ENCODE measurements around the gene VAV1.

GRCh38 chr19:6769006-6769619 lies 3.4 kb upstream of the VAV1 start:
- TF ChIP-seq, protein P1, sequence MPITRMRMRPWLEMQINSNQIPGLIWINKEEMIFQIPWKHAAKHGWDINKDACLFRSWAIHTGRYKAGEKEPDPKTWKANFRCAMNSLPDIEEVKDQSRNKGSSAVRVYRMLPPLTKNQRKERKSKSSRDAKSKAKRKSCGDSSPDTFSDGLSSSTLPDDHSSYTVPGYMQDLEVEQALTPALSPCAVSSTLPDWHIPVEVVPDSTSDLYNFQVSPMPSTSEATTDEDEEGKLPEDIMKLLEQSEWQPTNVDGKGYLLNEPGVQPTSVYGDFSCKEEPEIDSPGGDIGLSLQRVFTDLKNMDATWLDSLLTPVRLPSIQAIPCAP (CRISPR knock-in tag; IDR thresholded peaks at IDR 0.05; ENCODE audit: low read depth) = no peak
- no peak for TF ChIP-seq HNRNPLL (IDR thresholded peaks at IDR 0.05; ENCODE audit: low read depth, low read length, poor library complexity, severe bottlenecking)
- TF ChIP-seq, protein P2, sequence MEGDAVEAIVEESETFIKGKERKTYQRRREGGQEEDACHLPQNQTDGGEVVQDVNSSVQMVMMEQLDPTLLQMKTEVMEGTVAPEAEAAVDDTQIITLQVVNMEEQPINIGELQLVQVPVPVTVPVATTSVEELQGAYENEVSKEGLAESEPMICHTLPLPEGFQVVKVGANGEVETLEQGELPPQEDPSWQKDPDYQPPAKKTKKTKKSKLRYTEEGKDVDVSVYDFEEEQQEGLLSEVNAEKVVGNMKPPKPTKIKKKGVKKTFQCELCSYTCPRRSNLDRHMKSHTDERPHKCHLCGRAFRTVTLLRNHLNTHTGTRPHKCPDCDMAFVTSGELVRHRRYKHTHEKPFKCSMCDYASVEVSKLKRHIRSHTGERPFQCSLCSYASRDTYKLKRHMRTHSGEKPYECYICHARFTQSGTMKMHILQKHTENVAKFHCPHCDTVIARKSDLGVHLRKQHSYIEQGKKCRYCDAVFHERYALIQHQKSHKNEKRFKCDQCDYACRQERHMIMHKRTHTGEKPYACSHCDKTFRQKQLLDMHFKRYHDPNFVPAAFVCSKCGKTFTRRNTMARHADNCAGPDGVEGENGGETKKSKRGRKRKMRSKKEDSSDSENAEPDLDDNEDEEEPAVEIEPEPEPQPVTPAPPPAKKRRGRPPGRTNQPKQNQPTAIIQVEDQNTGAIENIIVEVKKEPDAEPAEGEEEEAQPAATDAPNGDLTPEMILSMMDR (CRISPR knock-in tag; IDR thresholded peaks at IDR 0.05) = peak; percentile 61
- no peak for TF ChIP-seq POLR2AphosphoS5 (IDR thresholded peaks at IDR 0.05; ENCODE audit: low read depth, low read length)
- no peak for TF ChIP-seq ASH2L (IDR thresholded peaks at IDR 0.05; ENCODE audit: insufficient read length, low read depth, low read length)
- TF ChIP-seq, protein P3, sequence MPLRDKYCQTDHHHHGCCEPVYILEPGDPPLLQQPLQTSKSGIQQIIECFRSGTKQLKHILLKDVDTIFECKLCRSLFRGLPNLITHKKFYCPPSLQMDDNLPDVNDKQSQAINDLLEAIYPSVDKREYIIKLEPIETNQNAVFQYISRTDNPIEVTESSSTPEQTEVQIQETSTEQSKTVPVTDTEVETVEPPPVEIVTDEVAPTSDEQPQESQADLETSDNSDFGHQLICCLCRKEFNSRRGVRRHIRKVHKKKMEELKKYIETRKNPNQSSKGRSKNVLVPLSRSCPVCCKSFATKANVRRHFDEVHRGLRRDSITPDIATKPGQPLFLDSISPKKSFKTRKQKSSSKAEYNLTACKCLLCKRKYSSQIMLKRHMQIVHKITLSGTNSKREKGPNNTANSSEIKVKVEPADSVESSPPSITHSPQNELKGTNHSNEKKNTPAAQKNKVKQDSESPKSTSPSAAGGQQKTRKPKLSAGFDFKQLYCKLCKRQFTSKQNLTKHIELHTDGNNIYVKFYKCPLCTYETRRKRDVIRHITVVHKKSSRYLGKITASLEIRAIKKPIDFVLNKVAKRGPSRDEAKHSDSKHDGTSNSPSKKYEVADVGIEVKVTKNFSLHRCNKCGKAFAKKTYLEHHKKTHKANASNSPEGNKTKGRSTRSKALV (CRISPR knock-in tag; IDR thresholded peaks at IDR 0.05) = no peak
- TF ChIP-seq, protein P4, sequence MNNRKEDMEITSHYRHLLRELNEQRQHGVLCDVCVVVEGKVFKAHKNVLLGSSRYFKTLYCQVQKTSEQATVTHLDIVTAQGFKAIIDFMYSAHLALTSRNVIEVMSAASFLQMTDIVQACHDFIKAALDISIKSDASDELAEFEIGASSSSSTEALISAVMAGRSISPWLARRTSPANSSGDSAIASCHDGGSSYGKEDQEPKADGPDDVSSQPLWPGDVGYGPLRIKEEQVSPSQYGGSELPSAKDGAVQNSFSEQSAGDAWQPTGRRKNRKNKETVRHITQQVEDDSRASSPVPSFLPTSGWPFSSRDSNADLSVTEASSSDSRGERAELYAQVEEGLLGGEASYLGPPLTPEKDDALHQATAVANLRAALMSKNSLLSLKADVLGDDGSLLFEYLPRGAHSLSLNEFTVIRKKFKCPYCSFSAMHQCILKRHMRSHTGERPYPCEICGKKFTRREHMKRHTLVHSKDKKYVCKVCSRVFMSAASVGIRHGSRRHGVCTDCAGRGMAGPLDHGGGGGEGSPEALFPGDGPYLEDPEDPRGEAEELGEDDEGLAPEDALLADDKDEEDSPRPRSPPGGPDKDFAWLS (CRISPR knock-in tag; IDR thresholded peaks at IDR 0.05; ENCODE audit: borderline replicate concordance) = no peak
- TF ChIP-seq YY1 (IDR thresholded peaks at IDR 0.05; ENCODE audit: insufficient read depth, insufficient replicate concordance, low read depth, low read length) = no peak
- no peak for TF ChIP-seq CREB1 (IDR thresholded peaks at IDR 0.05)
- TF ChIP-seq CREB1 (CRISPR knock-in tag; IDR thresholded peaks at IDR 0.05) = no peak
- TF ChIP-seq CBFB (CRISPR knock-in tag; IDR thresholded peaks at IDR 0.05) = no peak
- no peak for TF ChIP-seq MLLT10 (CRISPR knock-in tag; IDR thresholded peaks at IDR 0.05)
- TF ChIP-seq RAD51 (IDR thresholded peaks at IDR 0.05; ENCODE audit: borderline replicate concordance) = no peak
- TF ChIP-seq, protein P5, sequence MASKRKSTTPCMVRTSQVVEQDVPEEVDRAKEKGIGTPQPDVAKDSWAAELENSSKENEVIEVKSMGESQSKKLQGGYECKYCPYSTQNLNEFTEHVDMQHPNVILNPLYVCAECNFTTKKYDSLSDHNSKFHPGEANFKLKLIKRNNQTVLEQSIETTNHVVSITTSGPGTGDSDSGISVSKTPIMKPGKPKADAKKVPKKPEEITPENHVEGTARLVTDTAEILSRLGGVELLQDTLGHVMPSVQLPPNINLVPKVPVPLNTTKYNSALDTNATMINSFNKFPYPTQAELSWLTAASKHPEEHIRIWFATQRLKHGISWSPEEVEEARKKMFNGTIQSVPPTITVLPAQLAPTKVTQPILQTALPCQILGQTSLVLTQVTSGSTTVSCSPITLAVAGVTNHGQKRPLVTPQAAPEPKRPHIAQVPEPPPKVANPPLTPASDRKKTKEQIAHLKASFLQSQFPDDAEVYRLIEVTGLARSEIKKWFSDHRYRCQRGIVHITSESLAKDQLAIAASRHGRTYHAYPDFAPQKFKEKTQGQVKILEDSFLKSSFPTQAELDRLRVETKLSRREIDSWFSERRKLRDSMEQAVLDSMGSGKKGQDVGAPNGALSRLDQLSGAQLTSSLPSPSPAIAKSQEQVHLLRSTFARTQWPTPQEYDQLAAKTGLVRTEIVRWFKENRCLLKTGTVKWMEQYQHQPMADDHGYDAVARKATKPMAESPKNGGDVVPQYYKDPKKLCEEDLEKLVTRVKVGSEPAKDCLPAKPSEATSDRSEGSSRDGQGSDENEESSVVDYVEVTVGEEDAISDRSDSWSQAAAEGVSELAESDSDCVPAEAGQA (IDR thresholded peaks at IDR 0.05; ENCODE audit: low read depth) = no peak
- TF ChIP-seq, protein P5 (CRISPR knock-in tag; IDR thresholded peaks at IDR 0.05; ENCODE audit: borderline replicate concordance) = no peak
